Fibroblast of lung (primary cell): ENCODE data around the gene PDE4D. TPM values are rescaled to one million over a fixed set of nuclear protein-coding genes. Genes with fewer than 3 reads are reported as not detected.

Source experiments
- DNase-seq, 2 donors: peaks; one replicate each; pipeline versions ENCODE4 v3.0.0 to v3.0.0-alpha.2; 2010; ENCODE audit warnings: low read depth in 2 of 2
- H2AFZ ChIP-seq: 2 replicates; pipeline ENCODE4 v1.5.1; 2012; ENCODE audit warnings: low read length, control low read depth, inconsistent platforms
- H3K27ac ChIP-seq: 2 replicates; pipeline ENCODE4 v1.5.1; 2011; ENCODE audit warnings: low read length, control low read depth; ENCODE audit not compliant: insufficient read depth
- H3K27me3 ChIP-seq: 2 replicates; pipeline ENCODE4 v1.5.1; 2011; ENCODE audit warnings: mild to moderate bottlenecking, low read length; ENCODE audit not compliant: control insufficient read depth, insufficient read depth
- H3K36me3 ChIP-seq: 2 replicates; pipeline ENCODE4 v1.5.1; 2011; ENCODE audit warnings: low read length; ENCODE audit not compliant: control insufficient read depth, insufficient read depth
- H3K4me1 ChIP-seq: 2 replicates; pipeline ENCODE4 v1.5.1; 2011; ENCODE audit warnings: low read length; ENCODE audit not compliant: control insufficient read depth, insufficient read depth; ENCODE audit errors: extremely low read depth
- H3K4me2 ChIP-seq: 2 replicates; pipeline ENCODE4 v1.5.1; 2011; ENCODE audit warnings: low read length, control low read depth; ENCODE audit not compliant: insufficient read depth; ENCODE audit errors: extremely low read depth
- H3K4me3 ChIP-seq, 4 experiments: fragments of 200-600 bp in 1 of 4; sonication (generic) in 1 of 4; replicated peaks in 1 of 4; 2 replicates each; pipeline ENCODE4 v1.5.1; 2011 to 2016; ENCODE audit warnings: low read length in 4 of 4, low read depth in 3 of 4, mild to moderate bottlenecking in 3 of 4, control low read depth in 2 of 4, inconsistent platforms in 1 of 4, mixed read lengths in 1 of 4; ENCODE audit not compliant: insufficient read depth in 1 of 4; ENCODE audit errors: control extremely low read depth in 1 of 4
- H3K79me2 ChIP-seq: 2 replicates; pipeline ENCODE4 v1.5.1; 2012; ENCODE audit warnings: mild to moderate bottlenecking, low read length, inconsistent platforms; ENCODE audit not compliant: control insufficient read depth, insufficient read depth
- H3K9ac ChIP-seq: 2 replicates; pipeline ENCODE4 v1.5.1; 2011; ENCODE audit warnings: mild to moderate bottlenecking, low read length, control low read depth; ENCODE audit not compliant: insufficient read depth
- H3K9me3 ChIP-seq: 2 replicates; pipeline ENCODE4 v1.5.1; 2012; ENCODE audit warnings: low read depth, low read length; ENCODE audit not compliant: control insufficient read depth, insufficient read depth
- H4K20me1 ChIP-seq: 2 replicates; pipeline ENCODE4 v1.5.1; 2011; ENCODE audit warnings: low read length; ENCODE audit not compliant: control insufficient read depth, insufficient read depth; ENCODE audit errors: extremely low read depth
- CTCF ChIP-seq, 2 donors: IDR thresholded peaks in 1 of 2; conservative IDR thresholded peaks in 1 of 2; 1 replicate in 1 of 2; 2 replicates in 1 of 2; pipeline ENCODE4 v1.5.1; 2011 to 2012; ENCODE audit warnings: low read length in 2 of 2, control low read depth in 1 of 2, inconsistent platforms in 1 of 2, low read depth in 1 of 2, mild to moderate bottlenecking in 1 of 2
- EZH2 ChIP-seq: IDR thresholded peaks from 2 replicates; pipeline ENCODE4 v1.5.1; 2012; ENCODE audit warnings: low read length, control low read depth, mild to moderate bottlenecking; ENCODE audit errors: missing control alignments
- polyA plus RNA-seq, 2 donors: library from polyadenylated mRNA; depleted of rRNA in 1 of 2; stranded (reverse) in 1 of 2; unstranded in 1 of 2; fragments of >200 nt; gene quantifications; 2 replicates each; pipeline ENCODE4 v1.2.1, GENCODE V29; 2011 to 2012; ENCODE audit warnings: missing spikeins in 1 of 2
- total RNA-seq: library from RNA; depleted of rRNA; stranded (reverse); fragments of >200 nt; gene quantifications from 2 replicates; pipeline ENCODE4 v1.2.1, GENCODE V29; 2014

The PDE4D gene
- total and polyA plus RNA-seq, 2 donors (not counting 1 experiment from before 2014, with no cell fraction given): 2.1 to 8.3 TPM

GRCh38 chr5:59554501-59554900 is 339.0 kb downstream of the PDE4D start:
- Histone ChIP-seq H3K9ac (no peak overlapping the region), H3K36me3 (no peaks in the 10 kb centered on the region), H2AFZ (no peak overlapping the region), H3K27ac (no peak overlapping the region), H3K4me3 (no peak overlapping the region), H3K79me2 (no peaks in the 10 kb centered on the region), H3K27me3 (no peaks in the 10 kb centered on the region), H4K20me1 (no peaks in the 10 kb centered on the region), H3K4me2 (no peak overlapping the region), H3K4me1 (no peaks in the 10 kb centered on the region), H3K9me3 (no peaks in the 10 kb centered on the region)
- TF ChIP-seq CTCF (conservative IDR thresholded peaks at IDR 0.05 in 1 of 2, IDR thresholded peaks at IDR 0.05 in 1 of 2; ENCODE audit: low read depth in 1 of 2, low read length in 2 of 2) (no peak), EZH2 (no peak)
- DNase-seq: no peak

- H3K9ac ChIP-seq: no peak overlapping the region
- H4K20me1 ChIP-seq: no peaks in the 10 kb centered on the region
- DNase-seq: no peak
- no peaks in the 10 kb centered on the region for H3K27me3 ChIP-seq
- no peaks in the 10 kb centered on the region for H3K36me3 ChIP-seq
- no peaks in the 10 kb centered on the region for H3K79me2 ChIP-seq
- no peak for TF ChIP-seq CTCF (conservative IDR thresholded peaks at IDR 0.05 in 1 of 2, IDR thresholded peaks at IDR 0.05 in 1 of 2; ENCODE audit: low read depth in 1 of 2, low read length in 2 of 2)
- no peak for TF ChIP-seq EZH2
- H3K27ac ChIP-seq: no peak overlapping the region
- no peak overlapping the region for H3K4me3 ChIP-seq
- H3K4me1 ChIP-seq: no peaks in the 10 kb centered on the region
- no peaks in the 10 kb centered on the region for H3K9me3 ChIP-seq
- H2AFZ ChIP-seq: no peak overlapping the region
- no peak overlapping the region for H3K4me2 ChIP-seq
Measured at GRCh38 chr5:59553992-59554391, 339.5 kb downstream of the PDE4D start.

- no peak for DNase-seq
- no peaks in the 10 kb centered on the region for H3K36me3 ChIP-seq
- H2AFZ ChIP-seq: no peak overlapping the region
- TF ChIP-seq EZH2 (no peak), CTCF (conservative IDR thresholded peaks at IDR 0.05 in 1 of 2, IDR thresholded peaks at IDR 0.05 in 1 of 2; ENCODE audit: low read depth in 1 of 2, low read length in 2 of 2) (no peak)
- no peak overlapping the region for H3K4me3 ChIP-seq
- no peaks in the 10 kb centered on the region for H4K20me1 ChIP-seq
- H3K4me2 ChIP-seq: no peak overlapping the region
- no peak overlapping the region for H3K9ac ChIP-seq
- no peaks in the 10 kb centered on the region for H3K4me1 ChIP-seq
- no peaks in the 10 kb centered on the region for H3K27me3 ChIP-seq
- no peaks in the 10 kb centered on the region for H3K79me2 ChIP-seq
- no peak overlapping the region for H3K27ac ChIP-seq
- H3K9me3 ChIP-seq: no peaks in the 10 kb centered on the region
Measured at GRCh38 chr5:59548807-59549357, 344.6 kb downstream of the PDE4D start.
